ENCODE data around the gene KHSRP. TPM values are rescaled to one million over a fixed set of nuclear protein-coding genes. Genes with fewer than 3 reads are reported as not detected.

Gene KHSRP, protein sequence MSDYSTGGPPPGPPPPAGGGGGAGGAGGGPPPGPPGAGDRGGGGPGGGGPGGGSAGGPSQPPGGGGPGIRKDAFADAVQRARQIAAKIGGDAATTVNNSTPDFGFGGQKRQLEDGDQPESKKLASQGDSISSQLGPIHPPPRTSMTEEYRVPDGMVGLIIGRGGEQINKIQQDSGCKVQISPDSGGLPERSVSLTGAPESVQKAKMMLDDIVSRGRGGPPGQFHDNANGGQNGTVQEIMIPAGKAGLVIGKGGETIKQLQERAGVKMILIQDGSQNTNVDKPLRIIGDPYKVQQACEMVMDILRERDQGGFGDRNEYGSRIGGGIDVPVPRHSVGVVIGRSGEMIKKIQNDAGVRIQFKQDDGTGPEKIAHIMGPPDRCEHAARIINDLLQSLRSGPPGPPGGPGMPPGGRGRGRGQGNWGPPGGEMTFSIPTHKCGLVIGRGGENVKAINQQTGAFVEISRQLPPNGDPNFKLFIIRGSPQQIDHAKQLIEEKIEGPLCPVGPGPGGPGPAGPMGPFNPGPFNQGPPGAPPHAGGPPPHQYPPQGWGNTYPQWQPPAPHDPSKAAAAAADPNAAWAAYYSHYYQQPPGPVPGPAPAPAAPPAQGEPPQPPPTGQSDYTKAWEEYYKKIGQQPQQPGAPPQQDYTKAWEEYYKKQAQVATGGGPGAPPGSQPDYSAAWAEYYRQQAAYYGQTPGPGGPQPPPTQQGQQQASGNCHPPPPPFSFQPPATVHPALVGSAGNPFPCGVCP
- total RNA-seq (2022; extraction: Qiagen RNA extraction; ENCODE audit: low read depth), result 204 to 240 TPM (median 217 TPM) in 5 replicates

DNA sequence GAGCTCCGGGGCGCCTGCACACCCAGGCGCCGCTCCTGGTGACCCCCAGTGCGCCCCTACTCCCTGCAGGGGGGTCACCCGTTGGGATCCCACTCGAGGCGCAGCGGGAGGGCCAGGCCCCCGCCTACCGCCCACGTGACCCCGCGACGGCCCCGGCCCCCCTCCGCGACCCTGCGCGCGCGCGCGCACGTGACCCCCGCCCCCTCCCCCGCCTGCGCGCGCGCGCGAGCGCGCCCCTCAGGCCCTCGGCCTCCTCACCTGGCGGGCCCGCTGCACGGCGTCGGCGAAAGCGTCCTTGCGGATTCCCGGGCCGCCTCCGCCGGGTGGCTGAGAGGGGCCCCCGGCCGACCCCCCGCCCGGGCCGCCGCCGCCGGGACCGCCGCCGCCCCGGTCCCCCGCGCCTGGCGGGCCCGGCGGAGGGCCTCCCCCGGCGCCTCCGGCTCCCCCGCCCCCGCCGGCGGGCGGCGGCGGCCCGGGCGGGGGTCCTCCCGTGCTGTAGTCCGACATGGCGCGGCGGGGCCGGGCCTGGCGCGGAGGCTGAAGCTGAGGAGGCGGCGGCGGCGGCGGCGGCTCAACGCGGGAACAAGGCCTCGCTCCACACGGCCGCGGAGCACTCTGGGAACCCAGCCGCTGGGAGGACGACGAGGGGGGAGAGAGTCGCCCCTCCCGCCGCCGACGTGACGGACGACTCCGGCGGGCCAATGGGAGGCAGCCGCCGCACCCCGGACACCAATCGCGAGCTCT lies at the start of gene KHSRP:
Gene KHSRP (minus strand): TSS at position 617 of the 744 bp plus-strand sequence. CDS start 110 bp downstream, at position 507.

DNA sequence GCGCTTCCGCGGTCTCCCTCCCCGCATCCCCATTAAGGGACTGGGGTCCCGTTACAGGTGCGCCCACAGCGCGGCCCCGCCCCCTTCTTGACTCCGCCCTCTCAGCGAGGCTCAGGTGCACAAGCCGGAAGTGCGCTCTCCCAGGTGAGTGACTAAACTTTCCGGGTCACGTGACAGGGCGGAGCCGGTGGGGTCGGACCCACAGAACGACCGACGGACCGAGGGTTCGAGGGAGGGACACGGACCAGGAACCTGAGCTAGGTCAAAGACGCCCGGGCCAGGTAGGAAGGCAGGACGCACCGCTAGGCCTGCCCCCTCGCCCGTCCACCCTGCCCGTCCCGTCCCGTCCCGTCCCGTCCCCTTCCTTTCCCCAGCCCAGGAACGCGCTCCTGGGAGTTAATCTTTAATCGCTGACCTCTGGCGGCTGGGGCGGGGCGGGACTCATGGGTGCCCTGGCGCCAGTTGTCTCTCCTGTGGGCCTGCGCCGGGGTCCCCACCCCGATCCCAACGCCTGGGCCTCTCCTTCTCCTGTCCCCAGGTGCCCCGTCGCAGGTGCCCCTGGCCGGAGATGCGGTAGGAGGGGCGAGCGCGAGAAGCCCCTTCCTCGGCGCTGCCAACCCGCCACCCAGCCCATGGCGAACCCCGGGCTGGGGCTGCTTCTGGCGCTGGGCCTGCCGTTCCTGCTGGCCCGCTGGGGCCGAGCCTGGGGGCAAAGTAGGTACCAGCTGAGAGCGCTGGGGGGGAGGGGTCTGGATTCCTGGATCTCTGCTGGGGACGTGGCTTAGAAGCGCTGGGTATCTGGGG lies 39.7 kb upstream of the KHSRP start, which contains the start of gene CRB3:
Gene CRB3 (plus strand): TSS at position 202 of the 804 bp plus-strand sequence. CDS start 431 bp downstream, at position 633.

DNA sequence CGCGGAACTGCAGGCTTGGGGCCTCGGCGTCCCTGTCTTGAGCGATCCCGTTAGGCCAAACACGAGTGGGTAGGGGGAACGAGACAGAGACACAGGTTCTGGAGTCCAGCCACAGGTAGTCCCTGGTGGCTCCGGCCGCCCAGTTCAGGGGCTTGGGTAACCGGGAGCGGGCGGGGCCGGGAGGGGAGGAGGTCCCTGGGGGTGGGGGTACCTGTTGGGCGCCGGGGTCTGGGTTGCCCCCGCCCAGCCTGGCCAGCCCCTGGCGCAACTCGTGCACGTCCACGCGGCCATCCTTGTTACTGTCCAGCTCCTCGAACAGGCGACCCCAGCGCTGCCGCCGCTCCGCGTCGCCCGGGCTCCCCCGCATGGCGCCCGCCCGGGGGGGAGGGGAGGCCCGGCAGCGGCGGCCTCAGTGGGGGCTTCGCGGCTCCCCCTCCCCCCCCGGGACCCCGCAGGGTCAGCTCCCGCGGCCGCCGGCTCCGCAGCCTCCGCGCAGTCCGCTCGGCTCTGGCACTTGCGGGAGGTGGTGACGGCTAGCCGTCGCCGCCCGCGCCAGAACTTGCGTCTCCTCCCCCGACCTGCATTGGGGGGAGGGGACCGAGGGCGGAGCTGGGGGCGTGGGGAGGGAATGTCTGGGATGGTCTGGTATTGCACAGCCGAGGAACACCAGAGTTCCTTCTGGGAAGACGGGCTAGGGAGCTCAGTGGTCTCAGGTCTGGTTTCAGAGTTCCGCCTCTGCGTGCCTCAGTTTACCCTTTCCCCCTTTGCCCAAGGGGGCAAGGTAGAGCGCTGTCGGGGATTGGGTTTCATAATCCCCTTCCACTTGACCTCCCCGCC lies 34.9 kb upstream of the KHSRP start, which contains the start of gene SLC25A23:
Gene SLC25A23 (minus strand): TSS at position 531 of the 837 bp plus-strand sequence. CDS start 164 bp downstream, at position 367.

DNA sequence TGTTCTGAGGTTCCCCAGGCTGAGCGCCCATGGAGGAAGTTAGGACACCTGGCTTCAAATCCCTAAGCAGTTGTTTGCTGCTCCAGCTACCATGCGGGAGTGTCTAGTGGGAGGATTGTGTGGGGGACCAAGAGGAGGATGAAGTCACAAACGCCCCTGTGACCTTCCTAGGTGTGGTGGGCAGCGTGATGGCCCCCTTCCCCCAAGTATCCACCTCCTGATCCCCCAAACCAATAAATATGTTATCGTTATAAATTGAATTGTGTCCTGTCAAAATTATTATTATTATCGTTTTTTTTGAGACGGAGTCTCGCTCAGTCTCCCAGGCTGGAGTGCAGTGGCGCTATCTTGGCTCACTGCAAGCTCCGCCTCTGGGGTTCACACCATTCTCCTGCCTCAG lies 9.1 kb upstream of the KHSRP start, which contains the start of gene SLC25A41:
Gene SLC25A41 (minus strand): TSS at position 101 of the 400 bp plus-strand sequence. CDS start 70 bp downstream, at position 31.

DNA sequence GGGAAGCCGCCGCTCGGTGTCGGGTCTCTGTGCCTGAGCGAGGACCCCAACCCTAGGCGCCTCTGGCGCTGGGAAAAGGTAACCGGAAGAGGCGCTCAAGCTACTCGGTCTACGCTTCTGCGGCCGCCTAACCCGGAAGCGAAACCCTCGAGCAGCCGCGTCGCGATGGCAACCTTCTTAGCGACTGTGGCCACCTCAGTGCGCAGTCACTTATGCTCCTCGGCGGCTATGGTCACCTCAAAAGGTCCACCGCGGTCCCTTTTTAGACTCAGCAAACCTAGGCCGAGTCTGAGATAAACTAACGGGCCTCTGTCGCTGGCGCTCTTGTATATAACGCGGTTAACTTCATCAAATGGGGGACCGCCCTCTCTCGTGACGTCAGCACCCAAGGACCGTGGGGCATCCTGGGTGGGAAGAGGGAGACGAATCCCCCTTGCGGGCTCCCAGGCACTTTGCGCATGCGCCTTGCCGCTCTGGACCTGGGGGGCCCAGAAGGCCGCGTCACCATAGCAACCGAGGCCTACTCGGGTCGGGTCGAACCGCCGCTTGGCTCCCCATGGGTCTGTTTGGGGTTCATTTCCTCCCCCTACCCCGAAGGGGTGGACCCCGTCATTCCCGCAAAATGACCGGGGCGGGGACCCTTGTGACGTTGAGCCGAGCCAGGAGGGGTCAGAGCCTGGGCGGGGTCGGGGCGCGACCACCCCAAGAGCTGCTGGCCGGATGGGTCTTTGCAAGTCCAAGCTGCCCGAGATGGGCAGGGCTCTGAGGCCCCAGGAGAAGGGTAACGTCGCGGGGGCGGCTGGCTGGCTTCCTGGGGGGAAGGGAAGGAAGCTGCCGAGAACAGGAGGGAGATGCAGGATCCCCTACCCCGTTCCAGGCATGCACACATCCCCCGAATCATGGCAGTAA lies 31.3 kb downstream of the KHSRP start, which contains the start of gene GTF2F1:
Gene GTF2F1 (minus strand): TSS at position 91 of the 909 bp plus-strand sequence. CDS start 169 bp downstream, outside the sequence.

DNA sequence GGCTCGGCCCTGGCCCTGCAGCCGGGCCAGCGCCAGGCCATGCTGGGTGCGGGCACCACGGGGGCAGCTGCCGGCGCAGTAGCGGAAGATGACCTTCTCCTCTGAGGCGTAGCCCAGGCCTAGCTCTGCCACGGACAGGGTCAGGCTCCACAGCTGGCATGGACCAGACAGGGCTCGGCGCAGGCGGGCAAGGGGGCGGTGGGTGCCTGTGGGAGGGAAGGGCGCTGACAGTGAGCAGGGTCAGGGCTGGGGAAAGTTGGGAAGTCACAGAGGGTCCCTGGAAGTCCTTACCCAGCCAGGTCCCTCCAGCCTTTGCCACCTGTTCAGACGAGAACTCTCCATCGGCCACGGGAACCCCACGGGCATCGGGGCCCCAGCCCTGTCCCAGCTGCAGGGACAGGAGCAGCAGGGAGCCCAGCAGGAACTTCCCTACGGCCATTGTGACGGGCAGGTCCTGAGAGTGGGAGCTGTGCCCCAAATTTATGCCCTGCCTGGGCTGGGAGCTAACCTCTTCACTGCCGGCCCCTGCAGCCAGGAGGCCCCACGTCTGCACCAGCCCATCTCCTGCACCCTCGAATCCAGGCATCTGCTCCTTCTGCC lies 49.1 kb downstream of the KHSRP start, which contains the start of gene PSPN:
Gene PSPN (minus strand): TSS at position 523 of the 600 bp plus-strand sequence. CDS start 84 bp downstream, at position 439.

DNA sequence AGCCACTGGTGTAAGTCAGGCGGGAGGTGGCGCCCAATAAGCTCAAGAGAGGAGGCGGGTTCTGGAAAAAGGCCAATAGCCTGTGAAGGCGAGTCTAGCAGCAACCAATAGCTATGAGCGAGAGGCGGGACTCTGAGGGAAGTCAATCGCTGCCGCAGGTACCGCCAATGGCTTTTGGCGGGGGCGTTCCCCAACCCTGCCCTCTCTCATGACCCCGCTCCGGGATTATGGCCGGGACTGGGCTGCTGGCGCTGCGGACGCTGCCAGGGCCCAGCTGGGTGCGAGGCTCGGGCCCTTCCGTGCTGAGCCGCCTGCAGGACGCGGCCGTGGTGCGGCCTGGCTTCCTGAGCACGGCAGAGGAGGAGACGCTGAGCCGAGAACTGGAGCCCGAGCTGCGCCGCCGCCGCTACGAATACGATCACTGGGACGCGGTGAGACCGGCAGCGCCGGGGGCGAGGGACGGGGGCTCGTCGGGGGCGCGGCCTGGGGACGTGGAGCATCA lies 52.0 kb downstream of the KHSRP start, which contains the start of gene ALKBH7:
Gene ALKBH7 (plus strand): TSS at position 201 of the 502 bp plus-strand sequence. CDS start 27 bp downstream, at position 228.

Other genes starting within 250 kb of the KHSRP start
- gene MLLT1, start 144.8 kb downstream of the KHSRP start, total RNA-seq (2022; extraction: Qiagen RNA extraction; ENCODE audit: low read depth), result 12.7 to 25.2 TPM (median 21.3 TPM) in 5 replicates
- not detected in 5 replicates for gene ACER1, start 91.2 kb downstream of the KHSRP start, total RNA-seq (2022; extraction: Qiagen RNA extraction; ENCODE audit: low read depth)
- gene CLPP, start 63.3 kb downstream of the KHSRP start, total RNA-seq (2022; extraction: Qiagen RNA extraction; ENCODE audit: low read depth), result 47.8 to 73.0 TPM (median 66.4 TPM) in 5 replicates
- gene ALKBH7, start 52.0 kb downstream of the KHSRP start, total RNA-seq (2022; extraction: Qiagen RNA extraction; ENCODE audit: low read depth), result 19.7 to 34.9 TPM (median 32.6 TPM) in 5 replicates
- 0.41 to 1.1 TPM (median 0.88 TPM) in 5 replicates for gene PSPN, start 48.9 kb downstream of the KHSRP start, total RNA-seq (2022; extraction: Qiagen RNA extraction; ENCODE audit: low read depth)
- 55.2 to 62.8 TPM (median 60.7 TPM) in 5 replicates for gene GTF2F1, start 31.6 kb downstream of the KHSRP start, total RNA-seq (2022; extraction: Qiagen RNA extraction; ENCODE audit: low read depth)
- gene SLC25A41, start 9.0 kb upstream of the KHSRP start, total RNA-seq (2022; extraction: Qiagen RNA extraction; ENCODE audit: low read depth), result 0.13 to 0.20 TPM (median 0.16 TPM) in 4 of 5 replicates, not detected in the other
- 15.8 to 20.7 TPM (median 18.4 TPM) in 5 replicates for gene SLC25A23, start 35.0 kb upstream of the KHSRP start, total RNA-seq (2022; extraction: Qiagen RNA extraction; ENCODE audit: low read depth)
- gene CRB3, start 39.5 kb upstream of the KHSRP start, total RNA-seq (2022; extraction: Qiagen RNA extraction; ENCODE audit: low read depth), result 3.0 to 6.0 TPM (median 4.7 TPM) in 5 replicates
- gene DENND1C, start 57.0 kb upstream of the KHSRP start, total RNA-seq (2022; extraction: Qiagen RNA extraction; ENCODE audit: low read depth), result 0.16 to 0.56 TPM (median 0.24 TPM) in 5 replicates
- gene TUBB4A, start 77.5 kb upstream of the KHSRP start, total RNA-seq (2022; extraction: Qiagen RNA extraction; ENCODE audit: low read depth), result 5.2 to 6.6 TPM (median 5.9 TPM) in 5 replicates
- gene TNFSF9, start 106.2 kb upstream of the KHSRP start, total RNA-seq (2022; extraction: Qiagen RNA extraction; ENCODE audit: low read depth), result 5.4 to 8.2 TPM (median 6.7 TPM) in 5 replicates
- 15.5 to 26.2 TPM (median 23.1 TPM) in 5 replicates for gene CD70, start 166.3 kb upstream of the KHSRP start, total RNA-seq (2022; extraction: Qiagen RNA extraction; ENCODE audit: low read depth)
- 0.05 to 0.09 TPM (median 0.08 TPM) in 4 of 5 replicates, not detected in the other for gene TNFSF14, start 245.3 kb upstream of the KHSRP start, total RNA-seq (2022; extraction: Qiagen RNA extraction; ENCODE audit: low read depth)